Measurements from ENCODE around the gene MRC2. TPM values are rescaled to one million over a fixed set of nuclear protein-coding genes. Genes with fewer than 3 reads are reported as not detected.

Gene MRC2
- total RNA-seq, 1 donor from 2014 or later = 361 TPM

GRCh38 chr17:62630365-62631085 is 3.1 kb downstream of the MRC2 start:
- H3K27ac Mint-ChIP-seq (ENCODE audit: unreplicated experiment) = peak overlapping the region; percentile 93
- Histone ChIP-seq H3K27me3 (ENCODE audit: insufficient read depth, low read length) (no peaks in the 10 kb centered on the region), H3K36me3 (ENCODE audit: insufficient read depth, low read length) (no peaks in the 10 kb centered on the region), H4K20me1 (ENCODE audit: insufficient read depth, low read length) (peaks cover 71% of the 10 kb centered on the region), H3K79me2 (ENCODE audit: insufficient read depth, low read length) (peaks cover 86% of the 10 kb centered on the region), H2AFZ (ENCODE audit: low read depth, low read length) (no peak overlapping the region), H3K27ac (ENCODE audit: low read depth, low read length) (peak overlapping the region; percentile 39), H3K9ac (ENCODE audit: low read length) (peak overlapping the region; percentile 97), H3K9me3 (ENCODE audit: insufficient read depth, low read depth, low read length) (no peaks in the 10 kb centered on the region), H3K4me3 (ENCODE audit: insufficient read depth, low read depth, low read length) (peak overlapping the region; percentile 88), H3K4me2 (ENCODE audit: low read length) (peak overlapping the region; percentile 99), H3K4me1 (ENCODE audit: insufficient read depth, low read length) (peaks cover 52% of the 10 kb centered on the region)
- H3K36me3 Mint-ChIP-seq (ENCODE audit: low read depth, unreplicated experiment) = peaks cover 27% of the 10 kb centered on the region
- peaks cover 56% of the 10 kb centered on the region for H3K4me1 Mint-ChIP-seq (ENCODE audit: low read depth, unreplicated experiment)
- DNase-seq (ENCODE audit: low read depth) = no peak
- H3K4me3 Mint-ChIP-seq (ENCODE audit: unreplicated experiment) = peak overlapping the region; percentile 99
- no peak for FAIRE-seq
- no peaks in the 10 kb centered on the region for H3K27me3 Mint-ChIP-seq (ENCODE audit: low read depth, unreplicated experiment)
- no peaks in the 10 kb centered on the region for H3K9me3 Mint-ChIP-seq (ENCODE audit: unreplicated experiment)
- no peak for TF ChIP-seq EZH2 (IDR thresholded peaks at IDR 0.05; ENCODE audit: insufficient read depth, low read length)
- no peak for TF ChIP-seq CTCF (IDR thresholded peaks at IDR 0.05; ENCODE audit: insufficient read depth, low read depth, low read length)

DNA sequence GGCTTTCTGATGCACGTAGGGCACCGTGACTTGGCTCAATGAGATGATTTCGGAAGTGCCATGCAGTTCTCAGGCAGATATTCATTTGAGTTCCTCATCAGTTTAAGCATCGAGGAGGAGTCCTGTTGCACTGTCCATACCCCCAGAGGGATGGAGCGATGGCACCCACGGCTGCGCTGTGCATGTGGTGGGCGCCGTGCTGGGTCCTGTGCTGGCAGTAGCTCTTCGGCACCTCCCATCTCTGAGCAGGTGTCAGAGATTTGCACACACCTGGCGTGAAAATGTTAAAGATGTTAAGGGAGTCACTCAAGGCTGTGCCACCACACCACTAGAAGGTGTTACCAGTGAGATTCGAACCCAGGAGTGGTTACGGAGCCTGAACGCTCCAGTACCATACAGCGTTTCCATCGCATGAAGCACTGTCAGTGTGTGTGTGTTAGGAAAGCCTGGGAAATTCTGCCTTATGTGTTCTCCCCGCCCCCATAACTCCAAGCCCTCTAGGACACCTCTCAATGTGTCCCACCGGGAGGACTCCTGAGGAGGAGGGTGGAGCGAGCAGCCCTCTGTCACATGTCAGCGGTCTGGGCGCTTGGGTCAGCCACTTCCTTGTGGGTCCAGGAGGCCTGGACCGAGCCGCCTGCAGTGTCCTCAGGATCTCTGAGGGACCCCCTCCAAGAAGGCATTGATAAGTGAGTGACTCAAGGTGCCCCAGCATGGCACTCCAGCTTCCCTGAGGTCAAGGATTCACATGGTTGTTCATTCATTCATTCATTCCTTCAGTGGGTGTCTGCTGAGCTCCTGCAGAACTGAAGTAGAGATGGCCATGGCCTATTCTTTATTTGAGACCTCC is 3.8 kb downstream of the MRC2 start:
- Mint-ChIP-seq H3K9me3 (ENCODE audit: unreplicated experiment) (no peaks in the 10 kb centered on the region), H3K36me3 (ENCODE audit: low read depth, unreplicated experiment) (peaks cover 25% of the 10 kb centered on the region), H3K27ac (ENCODE audit: unreplicated experiment) (peak overlapping the region; percentile 93), H3K27me3 (ENCODE audit: low read depth, unreplicated experiment) (no peaks in the 10 kb centered on the region), H3K4me3 (ENCODE audit: unreplicated experiment) (peak overlapping the region; percentile 99), H3K4me1 (ENCODE audit: low read depth, unreplicated experiment) (peaks cover 53% of the 10 kb centered on the region)
- Histone ChIP-seq H3K9ac (ENCODE audit: low read length) (no peak overlapping the region), H4K20me1 (ENCODE audit: insufficient read depth, low read length) (peaks cover 76% of the 10 kb centered on the region), H2AFZ (ENCODE audit: low read depth, low read length) (no peak overlapping the region), H3K27me3 (ENCODE audit: insufficient read depth, low read length) (no peaks in the 10 kb centered on the region), H3K4me2 (ENCODE audit: low read length) (peak overlapping the region; percentile 99), H3K79me2 (ENCODE audit: insufficient read depth, low read length) (peaks cover 92% of the 10 kb centered on the region), H3K9me3 (ENCODE audit: insufficient read depth, low read depth, low read length) (no peaks in the 10 kb centered on the region), H3K4me3 (ENCODE audit: insufficient read depth, low read depth, low read length) (no peak overlapping the region), H3K4me1 (ENCODE audit: insufficient read depth, low read length) (peaks cover 49% of the 10 kb centered on the region), H3K36me3 (ENCODE audit: insufficient read depth, low read length) (no peaks in the 10 kb centered on the region), H3K27ac (ENCODE audit: low read depth, low read length) (peak overlapping the region; percentile 39)
- DNase-seq (ENCODE audit: low read depth) = no peak
- FAIRE-seq = no peak
- TF ChIP-seq CTCF (IDR thresholded peaks at IDR 0.05; ENCODE audit: insufficient read depth, low read depth, low read length) (no peak), EZH2 (IDR thresholded peaks at IDR 0.05; ENCODE audit: insufficient read depth, low read length) (no peak)
